Measurements from ENCODE around the gene PKP3. TPM values are rescaled to one million over a fixed set of nuclear protein-coding genes. Genes with fewer than 3 reads are reported as not detected.

The PKP3 gene
- total and polyA plus RNA-seq, 9 of the 15 experiments (the other 6 are each of a cell fraction or from before 2014, with no cell fraction given), result 0.11 to 110 (median 30.7) TPM

DNA sequence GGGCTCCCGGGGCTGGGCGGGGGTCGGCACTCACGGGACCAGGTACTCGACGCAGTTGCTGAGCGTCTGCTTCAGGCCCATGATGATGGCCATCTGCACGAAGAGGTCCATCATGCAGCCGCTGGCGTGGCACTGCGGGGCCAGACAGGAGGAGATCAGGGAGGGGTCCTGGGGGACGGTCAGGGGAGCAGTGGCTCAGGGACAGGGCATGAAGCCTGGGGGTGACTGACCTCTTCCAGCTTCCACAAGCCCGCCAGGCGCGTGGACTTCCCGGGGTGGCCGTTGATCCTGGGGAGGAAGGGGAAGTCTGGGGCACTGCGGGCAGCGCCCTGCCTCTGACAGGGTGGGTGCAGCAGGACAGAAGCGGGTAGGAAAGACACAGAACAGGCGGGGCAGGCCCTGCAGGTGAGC, 26.9 kb downstream of the PKP3 start:
- peaks cover 5 to 50% of the 10 kb centered on the region in 2 experiments; a peak in 4 of 5 replicates for H3K4me1 ChIP-seq (replicated peaks in 1 of 2; ENCODE audit: control insufficient read depth in 2 of 2, insufficient read depth in 2 of 2, low read length in 2 of 2)
- no peak overlapping the region for H3K9ac ChIP-seq (ENCODE audit: insufficient read depth in 1 of 2, low read depth in 2 of 2, low read length in 2 of 2)
- DNase-seq (ENCODE audit: extremely low read depth in 1 of 4, low spot score in 3 of 4) (no peak), ATAC-seq (no peak), FAIRE-seq (no peak)
- no peak overlapping the region for H3K4me3 ChIP-seq
- H3K27ac ChIP-seq (ENCODE audit: extremely low read depth, low read depth, low read length), result no peak overlapping the region
- CTCF ChIA-PET (ENCODE audit: low intra/inter-chr PET ratio), result no interaction called here
- POLR2A ChIA-PET, result no interaction called here
- in situ Hi-C loops (cut with MboI) (no loop called here), intact Hi-C loops (cut with micrococcal nuclease) (no loop called here)
- H3K9me1 ChIP-seq (ENCODE audit: control insufficient read depth, insufficient read depth, low read length), result no peaks in the 10 kb centered on the region
- no peaks in the 10 kb centered on the region for H4K20me1 ChIP-seq (replicated peaks; ENCODE audit: control insufficient read depth, insufficient read depth, low read length)
- no peaks in the 10 kb centered on the region for H3K27me3 ChIP-seq (ENCODE audit: control insufficient read depth in 2 of 2, insufficient read depth in 2 of 2, low read length in 2 of 2)
- no peak overlapping the region for H3K4me2 ChIP-seq (ENCODE audit: insufficient read depth, low read length)
- no peaks in the 10 kb centered on the region for H3K36me3 ChIP-seq (ENCODE audit: control insufficient read depth, insufficient read depth, low read length)
- H2AFZ ChIP-seq (ENCODE audit: low read depth, low read length), result no peak overlapping the region
- 0 out of 2 replicates have a peak, but pooled peaks cover 2% of the 10 kb centered on the region for H3K9me3 ChIP-seq (replicated peaks; ENCODE audit: control insufficient read depth, insufficient read depth, low read depth, low read length)
- WGBS (ENCODE audit: insufficient coverage, low coverage, missing lambda C conversion rate), result 88% methylated on average over 10 of the region's 21 CpGs
- H3K79me2 ChIP-seq (ENCODE audit: control insufficient read depth, insufficient read depth, low read length), result no peaks in the 10 kb centered on the region
- BruUV-seq (replicated peaks), result no TSS peak
- TF ChIP-seq ZNF589 (CRISPR knock-in tag; IDR thresholded peaks at IDR 0.05; ENCODE audit: low read depth), result no peak
- TF ChIP-seq CBX3 (IDR thresholded peaks at IDR 0.05; ENCODE audit: borderline replicate concordance in 1 of 2, low read length in 2 of 2), result no peak
- no peak for TF ChIP-seq RBFOX2 (IDR thresholded peaks at IDR 0.05; ENCODE audit: low read depth, low read length)
- no peak for TF ChIP-seq CC2D1A (IDR thresholded peaks at IDR 0.05)
- TF ChIP-seq, protein P1, sequence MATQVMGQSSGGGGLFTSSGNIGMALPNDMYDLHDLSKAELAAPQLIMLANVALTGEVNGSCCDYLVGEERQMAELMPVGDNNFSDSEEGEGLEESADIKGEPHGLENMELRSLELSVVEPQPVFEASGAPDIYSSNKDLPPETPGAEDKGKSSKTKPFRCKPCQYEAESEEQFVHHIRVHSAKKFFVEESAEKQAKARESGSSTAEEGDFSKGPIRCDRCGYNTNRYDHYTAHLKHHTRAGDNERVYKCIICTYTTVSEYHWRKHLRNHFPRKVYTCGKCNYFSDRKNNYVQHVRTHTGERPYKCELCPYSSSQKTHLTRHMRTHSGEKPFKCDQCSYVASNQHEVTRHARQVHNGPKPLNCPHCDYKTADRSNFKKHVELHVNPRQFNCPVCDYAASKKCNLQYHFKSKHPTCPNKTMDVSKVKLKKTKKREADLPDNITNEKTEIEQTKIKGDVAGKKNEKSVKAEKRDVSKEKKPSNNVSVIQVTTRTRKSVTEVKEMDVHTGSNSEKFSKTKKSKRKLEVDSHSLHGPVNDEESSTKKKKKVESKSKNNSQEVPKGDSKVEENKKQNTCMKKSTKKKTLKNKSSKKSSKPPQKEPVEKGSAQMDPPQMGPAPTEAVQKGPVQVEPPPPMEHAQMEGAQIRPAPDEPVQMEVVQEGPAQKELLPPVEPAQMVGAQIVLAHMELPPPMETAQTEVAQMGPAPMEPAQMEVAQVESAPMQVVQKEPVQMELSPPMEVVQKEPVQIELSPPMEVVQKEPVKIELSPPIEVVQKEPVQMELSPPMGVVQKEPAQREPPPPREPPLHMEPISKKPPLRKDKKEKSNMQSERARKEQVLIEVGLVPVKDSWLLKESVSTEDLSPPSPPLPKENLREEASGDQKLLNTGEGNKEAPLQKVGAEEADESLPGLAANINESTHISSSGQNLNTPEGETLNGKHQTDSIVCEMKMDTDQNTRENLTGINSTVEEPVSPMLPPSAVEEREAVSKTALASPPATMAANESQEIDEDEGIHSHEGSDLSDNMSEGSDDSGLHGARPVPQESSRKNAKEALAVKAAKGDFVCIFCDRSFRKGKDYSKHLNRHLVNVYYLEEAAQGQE (IDR thresholded peaks at IDR 0.05; ENCODE audit: borderline replicate concordance), result no peak
- TF ChIP-seq, protein P1 (CRISPR knock-in tag; IDR thresholded peaks at IDR 0.05; ENCODE audit: low read depth), result no peak
- TF ChIP-seq ZNF134 (CRISPR knock-in tag; conservative IDR thresholded peaks at IDR 0.05), result no peak
- TF ChIP-seq EP300 (IDR thresholded peaks at IDR 0.05; ENCODE audit: low read length), result no peak
- no peak for TF ChIP-seq ZNF197 (CRISPR knock-in tag; IDR thresholded peaks at IDR 0.05; ENCODE audit: low read depth)
- TF ChIP-seq JUNB (CRISPR knock-in tag; conservative IDR thresholded peaks at IDR 0.05), result no peak
- TF ChIP-seq, protein P2, sequence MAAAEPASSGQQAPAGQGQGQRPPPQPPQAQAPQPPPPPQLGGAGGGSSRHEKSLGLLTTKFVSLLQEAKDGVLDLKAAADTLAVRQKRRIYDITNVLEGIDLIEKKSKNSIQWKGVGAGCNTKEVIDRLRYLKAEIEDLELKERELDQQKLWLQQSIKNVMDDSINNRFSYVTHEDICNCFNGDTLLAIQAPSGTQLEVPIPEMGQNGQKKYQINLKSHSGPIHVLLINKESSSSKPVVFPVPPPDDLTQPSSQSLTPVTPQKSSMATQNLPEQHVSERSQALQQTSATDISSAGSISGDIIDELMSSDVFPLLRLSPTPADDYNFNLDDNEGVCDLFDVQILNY (CRISPR knock-in tag; IDR thresholded peaks at IDR 0.05), result no peak
- TF ChIP-seq GABPB1 (CRISPR knock-in tag; IDR thresholded peaks at IDR 0.05), result no peak
- TF ChIP-seq IRF2 (CRISPR knock-in tag; IDR thresholded peaks at IDR 0.05), result no peak
- no peak for TF ChIP-seq CHD1 (IDR thresholded peaks at IDR 0.05; ENCODE audit: low read length)

All from K562 (cell line).